Tibial nerve (tissue), 4 donors: ENCODE measurements around the gene SDE2.

Experiments
- EP300 ChIP-seq, 2 donors: sonication (generic); formaldehyde crosslinking; IDR thresholded peaks; one replicate each; pipeline ENCODE4 v1.6.1; 2017; ENCODE audit warnings: antibody characterized with exemption in 2 of 2, mild to moderate bottlenecking in 1 of 2
- POLR2A ChIP-seq, 2 donors: fragments of 450-650 bp; IDR thresholded peaks; one replicate each; pipeline ENCODE4 v1.6.1; 2017; ENCODE audit warnings: antibody characterized with exemption in 2 of 2, mild to moderate bottlenecking in 2 of 2, moderate library complexity in 2 of 2
- TF ChIP-seq, protein P1 (sequence below), 5 experiments: fragments of 200-600 bp in 3 of 5; fragments of 450-650 bp in 2 of 5; sonication (generic) in 3 of 5; IDR thresholded peaks; one replicate each; pipeline ENCODE4 v1.5.1; 2016 to 2019; ENCODE audit warnings: antibody characterized with exemption in 5 of 5, mild to moderate bottlenecking in 3 of 5, moderate library complexity in 2 of 5

DNA sequence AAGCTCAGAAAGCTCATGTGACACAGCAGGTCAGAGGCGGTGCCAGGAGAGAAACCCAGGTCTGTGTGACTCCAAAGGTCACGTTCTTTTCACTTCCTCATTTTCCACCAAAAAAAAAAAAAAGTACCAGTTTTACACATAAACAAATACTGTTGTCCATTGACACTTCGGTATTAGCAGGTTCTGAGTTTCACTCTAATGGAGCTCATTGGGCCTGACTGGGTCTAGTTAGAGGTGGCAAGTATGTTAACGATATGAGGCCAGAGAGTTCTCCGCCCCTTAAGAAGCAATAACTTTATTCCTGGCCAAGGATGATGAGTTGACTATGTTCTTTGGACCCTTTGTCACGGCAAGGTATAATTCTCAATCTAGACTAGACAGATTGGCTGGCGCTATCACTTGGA is 30.0 kb upstream of the SDE2 start:
- TF ChIP-seq EP300 (IDR thresholded peaks at IDR 0.05) (peak in 1 of 2 donors; percentile 63), POLR2A (IDR thresholded peaks at IDR 0.05) (no peak)
- TF ChIP-seq, protein P1, sequence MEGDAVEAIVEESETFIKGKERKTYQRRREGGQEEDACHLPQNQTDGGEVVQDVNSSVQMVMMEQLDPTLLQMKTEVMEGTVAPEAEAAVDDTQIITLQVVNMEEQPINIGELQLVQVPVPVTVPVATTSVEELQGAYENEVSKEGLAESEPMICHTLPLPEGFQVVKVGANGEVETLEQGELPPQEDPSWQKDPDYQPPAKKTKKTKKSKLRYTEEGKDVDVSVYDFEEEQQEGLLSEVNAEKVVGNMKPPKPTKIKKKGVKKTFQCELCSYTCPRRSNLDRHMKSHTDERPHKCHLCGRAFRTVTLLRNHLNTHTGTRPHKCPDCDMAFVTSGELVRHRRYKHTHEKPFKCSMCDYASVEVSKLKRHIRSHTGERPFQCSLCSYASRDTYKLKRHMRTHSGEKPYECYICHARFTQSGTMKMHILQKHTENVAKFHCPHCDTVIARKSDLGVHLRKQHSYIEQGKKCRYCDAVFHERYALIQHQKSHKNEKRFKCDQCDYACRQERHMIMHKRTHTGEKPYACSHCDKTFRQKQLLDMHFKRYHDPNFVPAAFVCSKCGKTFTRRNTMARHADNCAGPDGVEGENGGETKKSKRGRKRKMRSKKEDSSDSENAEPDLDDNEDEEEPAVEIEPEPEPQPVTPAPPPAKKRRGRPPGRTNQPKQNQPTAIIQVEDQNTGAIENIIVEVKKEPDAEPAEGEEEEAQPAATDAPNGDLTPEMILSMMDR (IDR thresholded peaks at IDR 0.05), result no peak
